ENCODE measurements around the gene PHLDA2.

Gene PHLDA2

DNA sequence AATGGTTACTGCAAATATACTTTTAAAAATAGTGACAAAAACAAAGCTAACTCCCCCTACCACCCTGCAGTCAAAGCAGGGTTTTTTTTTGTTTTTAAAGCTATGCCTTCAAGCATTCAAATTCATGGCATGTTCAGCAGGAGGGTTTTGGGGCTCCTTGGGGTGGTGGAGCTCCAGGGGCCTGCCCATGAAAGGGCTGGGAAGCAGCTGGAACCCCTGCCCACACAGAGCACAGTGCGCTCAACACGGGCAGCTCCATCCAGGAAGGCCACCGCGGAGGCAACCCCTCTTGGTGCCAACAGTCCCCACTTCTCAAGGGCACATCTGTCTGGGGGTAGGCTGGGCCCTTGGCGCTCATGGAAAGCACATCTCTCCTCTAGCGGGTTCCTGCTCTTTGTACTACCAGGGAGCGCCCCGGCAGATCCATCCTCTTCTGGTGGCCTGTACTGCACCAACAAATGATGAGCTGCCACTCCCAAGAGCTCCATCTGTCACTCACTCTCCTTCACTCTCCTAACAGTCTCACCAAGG lies 16.6 kb upstream of the PHLDA2 start:
- Histone ChIP-seq H3K4me1 (ENCODE audit: control insufficient read depth, insufficient read depth, low read length, poor library complexity, severe bottlenecking) (peaks cover 21% of the 10 kb centered on the region), H3K9me3 (ENCODE audit: control insufficient read depth, low read length) (no peaks in the 10 kb centered on the region), H3K27ac (ENCODE audit: insufficient read depth, low read length, poor library complexity, severe bottlenecking) (peak overlapping the region; percentile 25), H3K27me3 (replicated peaks; ENCODE audit: control insufficient read depth, insufficient read depth, low read length, poor library complexity, severe bottlenecking) (no peaks in the 10 kb centered on the region), H3K36me3 (ENCODE audit: control insufficient read depth, insufficient read depth, low read length) (peaks cover 51% of the 10 kb centered on the region), H3K4me3 (ENCODE audit: insufficient read depth, low read depth, low read length, poor library complexity, severe bottlenecking) (no peak overlapping the region)
- DNase-seq, result no peak

DNA sequence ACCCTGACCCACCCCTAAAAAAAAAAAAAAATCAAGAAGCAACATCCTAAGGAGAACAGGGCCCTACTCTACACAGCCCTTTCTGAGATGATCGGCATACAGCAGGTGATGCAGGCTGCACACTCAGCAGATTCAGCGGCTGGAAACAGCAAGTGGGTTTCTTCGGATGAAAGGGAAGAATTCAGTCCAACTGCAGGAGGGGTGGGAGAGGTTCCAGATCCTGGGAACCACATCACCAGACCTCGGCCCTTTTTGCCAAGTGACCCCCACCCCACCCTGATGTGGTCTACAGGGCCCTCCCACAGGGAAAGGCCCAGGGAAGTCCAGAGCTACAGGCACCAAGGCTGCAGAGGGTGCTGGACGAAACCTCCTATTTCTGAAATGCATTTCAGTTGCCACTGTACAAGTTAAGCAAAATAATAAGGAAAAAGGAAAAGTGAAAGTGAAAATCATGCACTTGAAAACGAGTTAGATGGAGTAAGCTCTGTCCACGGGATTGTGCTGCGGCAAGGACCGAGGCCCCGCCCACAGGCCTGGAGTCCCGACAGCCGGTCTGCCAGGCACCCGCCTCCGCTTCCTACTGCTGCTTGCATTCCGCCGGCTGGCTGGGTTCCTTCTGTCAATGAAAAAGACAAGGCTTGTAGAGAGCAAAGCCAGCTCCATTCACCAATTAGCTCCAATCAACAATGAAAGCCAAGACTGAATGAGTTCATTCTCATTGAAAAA lies 16.0 kb upstream of the PHLDA2 start:
- no peaks in the 10 kb centered on the region for H3K9me3 ChIP-seq (ENCODE audit: control insufficient read depth, low read length)
- no peaks in the 10 kb centered on the region for H3K27me3 ChIP-seq (replicated peaks; ENCODE audit: control insufficient read depth, insufficient read depth, low read length, poor library complexity, severe bottlenecking)
- H3K27ac ChIP-seq (ENCODE audit: insufficient read depth, low read length, poor library complexity, severe bottlenecking), result peak overlapping the region; percentile 25
- H3K4me1 ChIP-seq (ENCODE audit: control insufficient read depth, insufficient read depth, low read length, poor library complexity, severe bottlenecking), result peaks cover 27% of the 10 kb centered on the region
- no peak for DNase-seq
- peaks cover 45% of the 10 kb centered on the region for H3K36me3 ChIP-seq (ENCODE audit: control insufficient read depth, insufficient read depth, low read length)
- no peak overlapping the region for H3K4me3 ChIP-seq (ENCODE audit: insufficient read depth, low read depth, low read length, poor library complexity, severe bottlenecking)

DNA sequence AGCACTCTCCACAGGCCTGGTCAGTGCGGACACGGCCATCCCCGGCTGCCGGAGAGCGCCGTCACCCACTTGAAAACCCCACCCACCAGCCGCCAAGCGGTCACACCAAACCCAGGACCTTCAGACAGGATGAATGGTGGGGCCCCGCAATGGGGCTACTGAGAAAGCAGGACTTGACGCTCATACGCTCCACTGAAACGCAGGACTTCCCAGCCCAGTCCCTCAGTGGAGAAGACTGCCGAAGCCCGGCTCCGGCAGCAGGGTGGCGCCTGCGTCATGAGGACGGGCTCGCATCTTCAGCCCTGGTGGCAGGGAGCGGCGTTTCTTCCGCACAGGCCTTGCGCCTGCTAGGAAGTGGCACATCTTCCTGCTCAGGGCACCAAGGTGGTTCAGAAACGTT lies 15.3 kb upstream of the PHLDA2 start:
- DNase-seq, result no peak
- no peak overlapping the region for H3K4me3 ChIP-seq (ENCODE audit: insufficient read depth, low read depth, low read length, poor library complexity, severe bottlenecking)
- no peak overlapping the region for H3K27ac ChIP-seq (ENCODE audit: insufficient read depth, low read length, poor library complexity, severe bottlenecking)
- H3K27me3 ChIP-seq (replicated peaks; ENCODE audit: control insufficient read depth, insufficient read depth, low read length, poor library complexity, severe bottlenecking), result no peaks in the 10 kb centered on the region
- H3K4me1 ChIP-seq (ENCODE audit: control insufficient read depth, insufficient read depth, low read length, poor library complexity, severe bottlenecking), result peaks cover 28% of the 10 kb centered on the region
- peaks cover 38% of the 10 kb centered on the region for H3K36me3 ChIP-seq (ENCODE audit: control insufficient read depth, insufficient read depth, low read length)
- no peaks in the 10 kb centered on the region for H3K9me3 ChIP-seq (ENCODE audit: control insufficient read depth, low read length)

DNA sequence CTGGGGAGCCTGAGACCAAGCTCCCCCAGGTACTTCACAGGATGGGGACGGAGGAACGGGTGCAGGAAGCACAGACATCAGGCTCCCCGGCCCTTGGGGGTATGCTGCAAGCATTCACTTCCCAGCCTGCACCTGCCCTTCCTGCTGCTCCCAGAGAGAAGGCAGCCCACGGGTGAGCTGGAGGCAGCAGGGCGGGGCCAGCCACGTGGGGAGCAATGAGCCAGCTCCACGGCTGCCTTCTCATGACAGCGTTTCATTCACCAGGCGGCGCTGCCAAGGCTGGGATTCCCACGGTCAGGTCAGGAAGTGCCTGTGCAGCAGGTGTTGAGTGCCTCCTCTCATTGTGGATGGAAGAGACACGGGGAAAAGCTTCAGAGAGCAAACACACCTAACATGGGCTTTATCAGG lies 14.5 kb upstream of the PHLDA2 start:
- Histone ChIP-seq H3K4me3 (ENCODE audit: insufficient read depth, low read depth, low read length, poor library complexity, severe bottlenecking) (no peak overlapping the region), H3K4me1 (ENCODE audit: control insufficient read depth, insufficient read depth, low read length, poor library complexity, severe bottlenecking) (peaks cover 28% of the 10 kb centered on the region), H3K9me3 (ENCODE audit: control insufficient read depth, low read length) (peaks cover 5% of the 10 kb centered on the region), H3K36me3 (ENCODE audit: control insufficient read depth, insufficient read depth, low read length) (peaks cover 33% of the 10 kb centered on the region), H3K27me3 (replicated peaks; ENCODE audit: control insufficient read depth, insufficient read depth, low read length, poor library complexity, severe bottlenecking) (no peaks in the 10 kb centered on the region), H3K27ac (ENCODE audit: insufficient read depth, low read length, poor library complexity, severe bottlenecking) (no peak overlapping the region)
- DNase-seq, result no peak

DNA sequence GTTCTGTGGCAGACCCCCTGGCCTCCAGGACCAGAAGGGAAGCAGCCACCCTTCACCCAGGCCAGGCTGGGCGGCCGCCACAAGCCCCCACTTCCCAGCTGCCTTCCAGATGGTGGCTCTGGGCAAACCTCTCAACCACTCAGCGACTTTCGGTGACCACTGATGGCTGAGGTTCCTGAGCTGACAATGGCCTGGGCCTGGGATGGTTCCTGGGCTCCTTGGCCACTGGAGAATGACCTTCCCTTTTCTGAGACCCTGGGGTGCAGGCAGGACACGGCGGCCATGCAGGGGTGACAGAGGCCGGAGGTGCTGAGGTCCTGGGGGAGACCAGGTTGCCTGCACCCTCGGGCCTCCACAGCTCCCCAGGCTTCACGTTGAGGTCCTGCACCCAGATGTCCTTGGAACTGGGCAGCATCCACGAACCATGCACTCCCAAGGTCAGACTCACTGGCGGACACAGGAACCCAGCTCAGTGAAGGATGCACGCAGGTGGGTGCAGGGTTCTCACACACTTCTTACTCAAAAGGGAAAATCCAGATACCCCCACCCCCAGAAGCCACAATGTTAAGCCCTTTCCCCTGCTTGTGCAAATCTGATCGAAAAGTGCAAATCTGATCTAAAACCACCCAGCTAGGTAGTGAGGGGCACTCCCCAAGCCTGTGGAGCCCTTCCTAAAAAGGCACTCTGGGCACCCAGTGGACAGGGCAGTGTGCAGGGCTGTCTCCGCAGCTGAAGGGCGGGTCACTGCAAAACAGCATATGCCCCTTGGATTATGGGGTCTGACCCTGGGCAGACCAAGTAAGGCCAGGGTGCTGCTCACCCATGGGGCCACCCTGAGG lies 13.9 kb upstream of the PHLDA2 start:
- Histone ChIP-seq H3K4me3 (ENCODE audit: insufficient read depth, low read depth, low read length, poor library complexity, severe bottlenecking) (no peak overlapping the region), H3K4me1 (ENCODE audit: control insufficient read depth, insufficient read depth, low read length, poor library complexity, severe bottlenecking) (peaks cover 28% of the 10 kb centered on the region), H3K27ac (ENCODE audit: insufficient read depth, low read length, poor library complexity, severe bottlenecking) (no peak overlapping the region), H3K9me3 (ENCODE audit: control insufficient read depth, low read length) (peaks cover 7% of the 10 kb centered on the region), H3K36me3 (ENCODE audit: control insufficient read depth, insufficient read depth, low read length) (peaks cover 27% of the 10 kb centered on the region), H3K27me3 (replicated peaks; ENCODE audit: control insufficient read depth, insufficient read depth, low read length, poor library complexity, severe bottlenecking) (no peaks in the 10 kb centered on the region)
- no peak for DNase-seq

DNA sequence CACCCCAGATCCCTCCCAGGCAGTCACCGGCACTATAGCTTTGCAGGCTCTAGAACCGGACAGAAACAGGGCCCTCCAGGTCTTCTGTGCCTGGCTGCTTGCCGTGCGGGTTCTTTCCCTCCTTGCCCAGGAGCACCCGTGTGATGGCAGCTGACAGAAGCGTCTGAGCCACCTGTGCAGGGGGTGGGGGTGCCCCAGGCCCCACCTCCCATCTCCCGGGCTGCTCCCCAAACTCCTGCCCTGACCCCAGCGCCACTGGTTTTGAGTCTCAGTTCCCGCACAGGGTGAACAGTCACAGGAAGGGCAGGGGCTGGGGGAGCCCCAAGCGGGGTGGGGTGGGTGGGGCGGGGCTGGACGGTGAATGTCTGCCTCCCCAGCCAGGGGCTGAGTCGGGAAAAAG lies 13.2 kb upstream of the PHLDA2 start:
- H3K36me3 ChIP-seq (ENCODE audit: control insufficient read depth, insufficient read depth, low read length), result peaks cover 20% of the 10 kb centered on the region
- no peak overlapping the region for H3K27ac ChIP-seq (ENCODE audit: insufficient read depth, low read length, poor library complexity, severe bottlenecking)
- DNase-seq, result no peak
- H3K4me3 ChIP-seq (ENCODE audit: insufficient read depth, low read depth, low read length, poor library complexity, severe bottlenecking), result no peak overlapping the region
- H3K9me3 ChIP-seq (ENCODE audit: control insufficient read depth, low read length), result peaks cover 12% of the 10 kb centered on the region
- H3K27me3 ChIP-seq (replicated peaks; ENCODE audit: control insufficient read depth, insufficient read depth, low read length, poor library complexity, severe bottlenecking), result no peaks in the 10 kb centered on the region
- peaks cover 28% of the 10 kb centered on the region for H3K4me1 ChIP-seq (ENCODE audit: control insufficient read depth, insufficient read depth, low read length, poor library complexity, severe bottlenecking)

DNA sequence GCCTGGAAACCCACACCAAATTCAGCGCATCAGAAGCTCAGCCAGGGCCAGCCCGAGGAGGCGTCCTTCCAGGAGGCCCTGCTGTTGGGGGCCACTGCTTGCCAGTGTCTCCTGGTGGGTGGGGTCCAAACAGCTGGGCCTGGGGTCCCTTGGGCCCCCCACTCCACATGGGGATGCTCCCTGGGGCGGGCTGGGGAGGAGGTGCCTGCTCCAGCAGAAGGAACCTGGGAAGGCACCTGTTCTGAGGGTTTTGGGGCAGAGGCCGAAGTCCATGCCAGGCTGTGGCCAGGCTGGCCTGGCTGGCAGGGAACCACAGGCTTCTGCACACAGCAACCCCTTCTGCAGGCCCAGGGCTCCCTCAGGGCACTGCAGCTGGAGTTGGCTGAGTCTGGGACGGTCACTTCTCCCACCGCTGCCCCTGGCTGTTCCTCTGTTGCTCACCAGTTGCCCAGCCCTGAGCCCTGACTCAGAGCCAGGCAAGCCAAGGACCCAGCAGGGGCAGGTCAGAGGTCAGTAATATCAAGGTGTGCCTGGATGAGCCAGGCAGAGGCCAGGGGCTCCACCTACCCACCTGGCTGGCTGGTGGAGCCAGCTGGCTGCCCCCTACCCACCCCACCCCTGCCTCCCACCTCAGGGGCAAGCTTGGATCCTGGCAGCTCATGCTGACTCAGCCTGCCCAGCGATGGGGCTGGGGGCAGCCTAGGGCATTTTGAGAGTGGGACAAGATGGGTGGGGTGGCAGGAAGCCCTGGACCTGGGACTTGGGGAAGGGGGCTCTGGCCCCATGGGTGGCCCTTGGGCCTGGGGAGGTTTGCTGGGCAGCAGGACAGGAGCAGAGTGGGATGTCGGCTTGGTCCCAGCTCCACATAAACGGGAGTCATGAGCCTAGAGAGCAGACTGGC lies 12.0 kb upstream of the PHLDA2 start:
- Histone ChIP-seq H3K27me3 (replicated peaks; ENCODE audit: control insufficient read depth, insufficient read depth, low read length, poor library complexity, severe bottlenecking) (no peaks in the 10 kb centered on the region), H3K4me1 (ENCODE audit: control insufficient read depth, insufficient read depth, low read length, poor library complexity, severe bottlenecking) (peaks cover 22% of the 10 kb centered on the region), H3K4me3 (ENCODE audit: insufficient read depth, low read depth, low read length, poor library complexity, severe bottlenecking) (no peak overlapping the region), H3K27ac (ENCODE audit: insufficient read depth, low read length, poor library complexity, severe bottlenecking) (no peak overlapping the region), H3K9me3 (ENCODE audit: control insufficient read depth, low read length) (peaks cover 14% of the 10 kb centered on the region), H3K36me3 (ENCODE audit: control insufficient read depth, insufficient read depth, low read length) (peaks cover 9% of the 10 kb centered on the region)
- DNase-seq, result no peak

DNA sequence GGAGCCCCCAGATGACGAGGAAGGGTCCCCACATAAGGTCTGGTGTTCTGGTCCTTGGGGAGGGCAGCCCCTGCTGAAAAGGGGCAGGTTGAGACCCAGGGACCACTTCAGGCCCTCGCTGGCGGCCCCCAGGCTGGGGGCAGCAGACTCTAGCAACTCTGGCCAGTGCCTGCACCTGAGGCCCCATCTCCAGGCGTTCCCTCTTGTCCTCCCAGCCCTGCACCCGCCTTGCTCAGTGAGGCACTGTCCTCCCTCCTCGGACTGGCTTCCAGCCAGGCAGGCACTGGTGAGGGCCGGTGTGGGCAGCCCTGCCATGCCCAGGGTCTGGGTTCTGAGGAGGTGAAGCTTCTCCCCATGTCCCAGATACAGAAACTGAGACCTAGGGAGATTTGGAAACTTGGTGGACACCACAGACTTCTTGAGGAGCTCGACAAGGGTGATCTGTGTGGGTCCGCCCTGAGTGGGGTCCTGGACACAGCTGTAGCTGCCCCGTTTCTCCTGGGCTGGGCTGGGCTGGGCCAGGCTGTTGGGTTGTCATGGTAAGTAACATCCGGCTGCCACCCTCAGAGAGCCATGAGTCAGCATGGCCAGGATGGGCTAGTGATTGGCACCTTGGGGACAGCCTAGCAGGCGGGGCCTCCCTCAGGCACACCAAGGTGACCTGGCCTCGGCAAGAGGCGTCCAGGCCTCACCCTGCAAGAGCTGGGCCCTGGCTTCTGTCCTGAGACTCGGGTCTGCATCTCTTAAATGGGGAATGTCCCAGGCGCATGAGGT lies 11.1 kb upstream of the PHLDA2 start:
- H3K4me3 ChIP-seq (ENCODE audit: insufficient read depth, low read depth, low read length, poor library complexity, severe bottlenecking), result no peak overlapping the region
- peaks cover 14% of the 10 kb centered on the region for H3K4me1 ChIP-seq (ENCODE audit: control insufficient read depth, insufficient read depth, low read length, poor library complexity, severe bottlenecking)
- H3K36me3 ChIP-seq (ENCODE audit: control insufficient read depth, insufficient read depth, low read length), result peaks cover 8% of the 10 kb centered on the region
- DNase-seq, result no peak
- H3K27me3 ChIP-seq (replicated peaks; ENCODE audit: control insufficient read depth, insufficient read depth, low read length, poor library complexity, severe bottlenecking), result no peaks in the 10 kb centered on the region
- no peak overlapping the region for H3K27ac ChIP-seq (ENCODE audit: insufficient read depth, low read length, poor library complexity, severe bottlenecking)
- peaks cover 14% of the 10 kb centered on the region for H3K9me3 ChIP-seq (ENCODE audit: control insufficient read depth, low read length)

Measured in effector memory CD4-positive, alpha-beta T cell (primary cell).